K562 treated with DMSO at 1 percent for 12 hours (cell line): ENCODE results near the gene GFPT1. TPM values are rescaled to one million over a fixed set of nuclear protein-coding genes. Genes with fewer than 3 reads are reported as not detected.

ENCODE experiments used
- total RNA-seq: library from RNA; unstranded; fragments of 300-600 nt; gene quantifications from 2 replicates; pipeline ENCODE4 v1.2.3, GENCODE V29; 2022; ENCODE audit not compliant: insufficient read depth

GFPT1 gene
- total RNA-seq: 12.1 and 38.1 TPM in 2 replicates

DNA sequence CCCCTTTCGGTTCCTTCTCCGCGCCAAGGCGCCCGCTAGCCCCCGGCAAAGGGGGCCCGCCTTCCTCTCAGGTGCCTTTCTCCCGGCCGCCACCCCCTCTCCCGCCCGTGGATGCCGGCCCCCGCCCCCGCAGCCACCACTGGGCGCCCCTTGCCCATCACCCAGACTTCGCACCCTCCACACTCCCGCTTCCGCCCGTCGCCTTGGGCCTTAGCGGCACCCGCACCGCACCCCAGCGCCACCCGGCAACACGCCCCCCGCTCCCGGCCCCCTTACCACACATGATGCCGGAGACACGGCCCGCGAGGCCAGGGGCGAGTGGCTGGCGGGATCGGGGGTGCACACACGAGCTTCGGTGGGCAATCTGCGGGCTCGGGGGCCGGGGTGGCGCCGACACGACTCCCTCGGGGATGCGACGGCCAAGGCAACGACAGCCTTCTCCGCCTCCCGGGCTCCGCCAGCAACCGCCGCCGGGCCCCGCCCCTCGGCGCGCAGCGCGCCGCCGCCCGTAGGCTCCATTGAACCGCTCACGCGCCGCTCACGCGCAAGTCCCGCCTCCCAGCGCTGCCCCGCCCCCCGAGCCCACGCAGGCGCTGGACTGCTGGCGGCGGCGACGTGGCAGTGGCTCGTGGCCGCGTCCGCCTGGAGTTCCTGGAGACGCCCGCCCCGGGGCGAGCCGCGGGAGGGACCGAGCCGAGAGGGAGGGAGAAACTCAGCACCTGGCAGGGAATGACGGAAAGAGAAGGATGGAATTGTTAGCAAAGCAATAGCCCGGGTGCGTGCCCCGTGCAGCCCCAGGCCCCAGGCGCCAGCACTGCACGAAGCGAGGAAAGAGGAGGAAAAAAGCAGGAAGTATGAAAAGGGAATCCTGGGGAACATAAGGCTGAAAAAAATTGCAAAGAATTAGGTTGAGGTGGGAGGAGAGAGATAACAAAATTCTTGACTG lies at the start of gene GFPT1:
Gene GFPT1, minus strand, starts transcription at position 439 of the 946 bp plus-strand sequence. Its CDS starts 156 bp downstream, at position 283.

Other genes with a start within 250 kb of the GFPT1 start
- 40.8 and 50.7 TPM in 2 replicates for gene NFU1, start 50.2 kb upstream of the GFPT1 start, total RNA-seq